HPDE6-E6E7 (cell line): Measurements from ENCODE around the gene TROAP.
"Not testable (repeated sequence)": the region's sequence is repeated elsewhere in the genome, so short reads cannot be mapped to it uniquely, and the experiment has no call there.

Experiments used
- DNase-seq: peaks from one replicate; pipeline ENCODE4 v3.0.0; 2011; ENCODE audit warnings: missing footprints; ENCODE audit errors: extremely low spot score

Gene TROAP

DNA sequence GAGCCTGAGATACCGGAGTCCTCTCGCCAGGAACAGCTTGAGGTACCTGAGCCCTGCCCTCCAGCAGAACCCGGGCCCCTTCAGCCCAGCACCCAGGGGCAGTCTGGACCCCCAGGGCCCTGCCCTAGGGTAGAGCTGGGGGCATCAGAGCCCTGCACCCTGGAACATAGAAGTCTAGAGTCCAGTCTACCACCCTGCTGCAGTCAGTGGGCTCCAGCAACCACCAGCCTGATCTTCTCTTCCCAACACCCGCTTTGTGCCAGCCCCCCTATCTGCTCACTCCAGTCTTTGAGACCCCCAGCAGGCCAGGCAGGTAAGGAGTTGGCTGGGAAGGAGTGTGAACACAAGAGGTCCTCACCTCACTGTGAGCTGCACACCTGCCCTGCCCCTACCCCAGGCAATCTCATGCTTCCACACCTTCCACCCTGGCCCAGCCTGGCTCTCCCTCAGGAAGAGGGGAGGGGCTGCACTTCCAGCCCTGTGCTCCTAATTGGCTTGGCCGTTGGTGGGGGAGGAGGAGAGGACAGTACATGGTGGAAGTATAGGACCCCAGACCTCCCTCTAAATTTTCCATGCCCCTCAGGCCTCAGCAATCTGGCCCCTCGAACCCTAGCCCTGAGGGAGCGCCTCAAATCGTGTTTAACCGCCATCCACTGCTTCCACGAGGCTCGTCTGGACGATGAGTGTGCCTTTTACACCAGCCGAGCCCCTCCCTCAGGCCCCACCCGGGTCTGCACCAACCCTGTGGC is 7.8 kb downstream of the TROAP start:
- no peak for DNase-seq

- DNase-seq = peak; percentile 64
Observed at GRCh38 chr12:49331380-49332222, 8.5 kb downstream of the TROAP start.

GRCh38 chr12:49332441-49332861 is 9.4 kb downstream of the TROAP start:
- DNase-seq = no peak

GRCh38 chr12:49332891-49333371 is 9.9 kb downstream of the TROAP start:
- no peak for DNase-seq

GRCh38 chr12:49333778-49334177 is 10.7 kb downstream of the TROAP start:
- not testable (repeated sequence) for DNase-seq

DNA sequence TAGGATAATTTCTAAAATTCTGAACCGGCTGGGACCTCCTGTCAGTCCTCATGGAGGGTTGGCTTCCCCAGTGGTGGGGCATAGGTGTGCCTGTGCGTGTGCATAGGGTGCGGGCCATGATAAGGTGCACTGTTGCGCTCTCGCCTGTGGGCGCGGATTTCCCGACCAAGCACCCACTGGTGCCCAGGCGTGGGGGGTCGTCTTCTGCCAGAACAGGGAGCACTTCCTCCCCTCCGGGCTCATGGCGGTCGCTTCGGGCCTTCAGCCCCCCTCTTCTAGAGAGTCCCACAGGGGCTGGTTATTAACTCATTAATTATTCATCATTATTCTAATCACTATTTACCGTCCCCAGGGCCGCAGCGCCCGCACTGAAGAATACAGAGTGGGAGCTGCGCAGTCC is 11.2 kb downstream of the TROAP start:
- DNase-seq = no peak

- no peak for DNase-seq
Observed at GRCh38 chr12:49334681-49335080, 11.6 kb downstream of the TROAP start.

DNA sequence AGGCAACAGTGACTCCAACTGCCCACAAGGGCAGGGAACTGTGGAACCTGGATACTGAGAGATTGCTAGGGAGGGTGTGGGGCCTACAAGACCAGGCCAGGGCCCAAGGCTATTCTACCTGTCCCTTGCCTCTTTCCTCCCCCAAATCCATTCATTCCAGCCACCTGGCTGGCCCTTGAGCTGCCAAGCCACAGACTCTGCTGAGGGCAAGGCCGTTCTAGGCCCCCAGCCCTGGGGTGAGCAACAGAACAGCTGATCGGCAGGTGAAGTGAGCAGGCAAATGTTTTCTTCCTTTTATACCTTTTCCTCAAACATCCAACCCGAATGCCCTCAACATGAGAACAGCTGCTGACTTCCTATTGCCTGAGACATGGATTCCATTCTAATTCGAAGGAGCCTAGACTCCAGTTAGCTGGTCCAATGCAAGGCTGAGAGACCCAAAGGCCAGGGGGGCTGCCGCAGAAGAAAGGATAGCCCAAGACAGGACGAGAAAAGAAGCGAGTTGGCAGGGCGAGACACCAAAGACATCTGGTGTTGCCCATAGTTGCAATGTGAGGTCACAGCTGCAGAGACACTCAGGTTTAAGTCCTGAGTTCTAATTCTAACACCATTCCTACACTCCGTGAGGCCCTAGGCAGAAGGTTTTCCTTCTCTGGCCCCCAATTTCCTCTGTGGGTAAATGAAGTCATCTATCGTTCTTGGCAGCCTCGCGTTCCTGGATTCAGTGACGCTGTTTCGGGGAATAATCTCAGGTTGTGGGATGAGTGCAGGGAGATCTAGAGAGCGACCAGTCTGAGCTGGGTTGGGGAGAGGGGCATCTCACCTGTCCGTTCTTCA is 12.3 kb downstream of the TROAP start:
- DNase-seq = no peak

GRCh38 chr12:49335955-49336644 is 13.0 kb downstream of the TROAP start:
- no peak for DNase-seq

DNA sequence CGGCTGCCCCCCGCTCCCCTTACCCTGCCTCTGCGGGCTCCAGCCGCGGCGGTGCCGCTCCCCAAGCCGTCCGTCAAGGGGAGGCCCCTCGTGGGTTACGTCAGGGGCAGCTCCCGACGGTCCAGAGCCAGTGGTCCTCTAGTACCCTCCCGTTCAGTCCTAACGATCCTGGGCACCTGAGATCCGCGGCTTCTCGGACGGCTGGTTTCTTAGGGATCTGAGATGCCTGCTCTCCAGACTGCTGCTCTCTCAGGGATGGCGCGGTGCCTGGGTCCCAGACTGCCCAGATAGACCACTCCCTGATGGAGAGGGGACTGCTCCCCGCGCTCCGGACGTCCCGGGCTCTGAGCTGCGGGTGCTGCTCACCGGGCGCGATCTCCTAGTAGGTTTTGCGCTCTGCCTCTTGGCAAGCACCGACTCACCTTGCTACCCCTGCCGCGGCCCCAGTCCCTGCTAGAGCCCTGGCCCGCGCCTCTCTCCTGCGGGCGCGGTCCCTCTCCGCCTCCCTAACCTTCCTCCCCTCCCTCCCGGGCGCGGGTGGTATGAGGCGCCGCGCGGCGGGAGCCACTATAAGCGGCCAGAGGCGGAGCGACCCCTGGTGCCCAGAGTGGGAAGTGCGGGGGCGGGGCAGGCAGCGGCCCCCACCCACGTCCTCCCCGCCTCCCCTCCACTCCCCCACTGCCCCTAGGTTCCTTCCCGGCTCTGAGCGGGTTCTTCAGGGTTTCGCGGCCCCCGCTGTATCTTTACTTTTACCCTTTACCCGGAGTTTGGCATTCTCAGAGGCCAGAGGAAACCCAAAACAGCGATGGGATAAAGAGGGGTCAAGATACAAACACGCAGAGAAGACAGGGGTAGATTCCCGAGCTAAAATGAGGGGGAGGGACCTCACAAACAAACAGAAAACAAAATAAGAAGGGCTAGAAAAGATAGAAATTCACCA is 13.9 kb downstream of the TROAP start, which contains the start of gene C1QL4:
C1QL4 (minus strand) TSS at position 544 of the 940 bp plus-strand sequence. CDS start 711 bp downstream, outside the sequence.
- DNase-seq = no peak

- no peak for DNase-seq
Observed at GRCh38 chr12:49338830-49339463, 15.9 kb downstream of the TROAP start.

GRCh38 chr12:49339464-49339861 is 16.4 kb downstream of the TROAP start:
- no peak for DNase-seq

GRCh38 chr12:49340095-49340870 is 17.2 kb downstream of the TROAP start:
- no peak for DNase-seq

DNA sequence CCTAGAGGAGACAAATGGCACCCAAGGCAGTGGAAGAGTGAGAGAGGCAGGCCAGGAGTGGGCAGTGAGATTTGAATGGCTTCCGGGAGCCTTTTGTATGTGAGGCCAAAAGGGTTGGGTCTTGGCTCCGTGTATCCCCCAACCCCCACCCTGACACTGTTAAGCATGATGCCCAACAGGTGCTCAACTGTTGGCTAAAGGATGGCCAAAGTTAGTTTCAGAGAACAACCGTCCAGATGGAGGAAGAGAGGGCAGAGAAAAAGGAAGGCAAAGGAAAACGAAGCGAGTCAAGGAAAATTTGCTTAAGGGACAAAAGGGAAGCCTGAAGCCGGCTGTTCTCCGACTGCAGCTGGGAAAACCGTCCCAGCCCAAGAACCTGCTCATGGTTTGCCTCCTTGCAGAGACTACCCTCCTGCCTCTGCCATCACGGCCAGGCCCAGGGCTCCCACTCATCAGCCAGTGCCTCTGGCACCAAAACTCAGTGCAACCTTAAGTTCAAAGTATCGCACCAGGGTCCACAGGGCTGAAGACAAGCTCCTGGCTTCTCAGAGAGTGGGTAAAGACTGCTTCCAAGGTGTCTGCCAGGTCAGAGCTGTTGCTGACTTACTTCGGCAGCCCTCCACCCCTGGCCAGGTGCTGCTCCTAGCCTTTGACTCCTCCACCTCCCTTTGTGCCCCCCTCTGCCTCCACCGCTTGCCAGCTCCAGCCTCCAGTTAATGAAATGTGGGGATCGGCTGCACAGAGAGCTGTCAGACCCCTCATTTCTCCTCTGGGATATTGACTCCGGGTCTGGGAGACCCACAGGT is 18.1 kb downstream of the TROAP start:
- DNase-seq = no peak

- no peak for DNase-seq
Observed at GRCh38 chr12:49341777-49342065, 18.7 kb downstream of the TROAP start.

DNA sequence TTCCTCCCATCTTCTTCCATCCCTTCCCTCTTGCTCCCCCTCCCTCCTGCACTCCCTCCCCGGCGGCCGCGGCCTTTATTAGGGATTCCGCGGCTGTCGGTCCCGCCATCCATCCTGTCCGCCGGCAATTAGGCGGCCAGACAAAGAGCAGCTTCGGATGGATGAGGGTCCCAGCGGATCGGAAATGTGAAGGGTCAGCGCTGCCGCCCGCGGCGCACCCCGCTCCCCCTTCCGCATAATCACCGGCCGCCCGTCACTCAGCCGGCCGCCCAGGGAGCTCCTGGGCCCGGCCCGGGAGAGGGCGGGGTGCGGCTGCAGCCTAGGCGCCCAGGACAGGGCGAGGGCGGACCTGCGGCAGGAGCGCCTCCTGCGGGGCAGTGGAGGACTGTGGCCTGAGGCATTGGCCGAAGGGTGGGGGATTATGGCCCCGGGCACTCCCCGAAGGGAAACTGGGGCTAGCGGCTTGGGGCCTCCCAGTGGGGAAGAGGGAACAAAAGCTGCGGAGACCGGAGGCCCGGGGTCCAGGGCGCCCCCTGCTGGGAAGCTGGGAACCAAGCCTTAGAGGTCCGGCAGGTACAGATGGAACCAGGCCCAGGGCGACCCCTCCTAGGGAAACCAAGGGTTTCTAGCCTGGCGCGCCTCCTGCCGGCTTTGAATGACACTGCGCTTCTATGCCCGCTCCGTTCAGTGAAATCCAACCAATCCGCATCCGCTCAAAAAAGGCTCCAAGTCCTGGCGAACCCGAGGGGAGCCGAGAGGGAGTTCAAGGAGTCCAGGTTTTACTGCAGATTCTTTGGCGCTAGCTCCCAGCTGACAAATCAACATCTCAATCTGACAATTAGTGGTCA is 19.2 kb downstream of the TROAP start:
- DNase-seq = no peak
